Islet of Langerhans (tissue), 1 donor: ENCODE measurements around the gene G3BP2.

Experiments
- FAIRE-seq: peaks from one replicate; lab custom pipeline; 2011; peaks lifted over from hg19 to GRCh38; lab: Jason Lieb, UNC

Gene G3BP2

GRCh38 chr4:75637827-75638226, 35.4 kb downstream of the G3BP2 start:
- no peak for FAIRE-seq

GRCh38 chr4:75637176-75637575, 36.0 kb downstream of the G3BP2 start:
- FAIRE-seq = no peak

DNA sequence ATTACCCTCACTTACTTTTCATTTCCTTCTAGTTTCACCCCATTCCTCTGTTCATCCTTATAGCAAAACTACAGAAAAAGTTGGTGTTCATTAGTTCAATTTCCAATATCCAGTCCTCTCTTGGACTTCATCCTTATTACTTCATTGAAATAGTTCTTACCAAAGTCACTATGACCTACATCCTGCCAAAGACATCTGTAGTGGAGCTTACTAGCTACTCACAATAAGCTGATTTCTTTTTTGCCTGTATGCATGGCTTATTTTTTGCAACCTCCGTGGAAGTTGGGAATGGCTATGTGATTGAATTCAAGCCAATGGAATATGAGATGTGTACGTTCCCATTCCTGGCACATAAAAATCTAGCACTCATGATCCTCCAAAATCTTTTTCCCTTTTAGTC, 38.3 kb downstream of the G3BP2 start:
- FAIRE-seq = no peak

- no peak for FAIRE-seq
Observed at GRCh38 chr4:75634281-75634680, 38.9 kb downstream of the G3BP2 start.

DNA sequence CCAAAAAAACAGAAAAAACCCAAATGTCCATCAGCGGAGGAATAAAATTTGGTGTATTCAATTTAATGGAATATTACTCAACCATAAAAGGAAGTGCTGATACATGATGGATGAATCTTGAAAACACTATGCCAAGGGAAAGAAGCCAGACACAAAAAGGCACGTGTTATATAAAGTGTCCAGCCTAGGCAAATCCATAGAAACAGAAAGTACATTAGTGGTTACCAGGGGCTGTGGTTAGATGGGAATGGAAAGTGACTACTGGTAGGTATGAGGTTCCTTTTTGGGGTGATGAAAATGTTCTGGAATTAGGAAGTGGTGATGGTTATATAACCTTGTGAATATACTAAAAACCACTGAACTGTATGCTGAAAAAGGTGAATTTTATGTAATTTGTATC, 39.4 kb downstream of the G3BP2 start:
- no peak for FAIRE-seq

- no peak for FAIRE-seq
Observed at GRCh38 chr4:75630937-75631329, 42.3 kb downstream of the G3BP2 start.

- FAIRE-seq = no peak
Observed at GRCh38 chr4:75630174-75630936, 42.9 kb downstream of the G3BP2 start, which contains the start of gene CDKL2. Gene CDKL2 (minus strand): TSS chr4:75630528. CDS start chr4:75625988, 4,540 bp downstream.

DNA sequence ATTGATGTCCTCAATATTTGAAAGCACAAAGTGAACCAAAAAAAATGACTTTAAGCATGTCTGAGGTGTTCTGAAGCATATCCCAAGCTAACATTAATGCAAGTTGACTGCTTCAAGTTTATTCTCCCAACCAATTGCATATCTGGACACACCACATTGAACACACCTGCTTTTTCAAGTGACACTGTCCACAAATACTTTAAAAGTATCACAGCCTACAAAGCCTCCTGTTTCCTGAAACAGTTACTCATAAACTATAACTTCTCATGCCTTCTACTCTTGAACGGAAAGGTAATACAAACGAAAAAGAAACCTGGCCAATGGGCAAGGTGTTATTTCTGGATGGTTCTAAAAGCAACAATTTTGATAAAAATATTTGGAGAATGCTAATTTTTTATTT, 44.0 kb downstream of the G3BP2 start:
- no peak for FAIRE-seq

DNA sequence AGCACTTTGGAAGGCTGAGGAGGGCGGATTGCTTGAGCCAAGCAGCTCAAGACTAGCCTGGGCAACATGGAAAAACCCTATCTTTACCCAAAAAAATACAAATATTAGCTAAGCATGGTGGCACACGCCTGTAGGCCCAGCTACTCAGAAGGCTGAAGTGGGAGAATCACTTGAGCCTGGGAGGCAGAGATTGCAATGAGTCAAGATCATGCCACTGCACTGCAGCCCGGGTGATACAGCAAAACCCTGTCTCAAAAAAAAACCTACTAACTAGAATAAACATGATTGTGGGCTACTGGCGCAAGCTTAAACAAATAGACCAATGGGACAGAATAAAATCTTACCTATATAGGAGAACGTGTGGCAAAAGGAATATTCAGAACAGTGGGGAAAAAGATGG, 50.2 kb downstream of the G3BP2 start:
- no peak for FAIRE-seq

GRCh38 chr4:75621715-75622114, 51.5 kb downstream of the G3BP2 start:
- no peak for FAIRE-seq

GRCh38 chr4:75612306-75612705, 60.9 kb downstream of the G3BP2 start:
- no peak for FAIRE-seq

- no peak for FAIRE-seq
Observed at GRCh38 chr4:75605928-75606327, 67.3 kb downstream of the G3BP2 start.

DNA sequence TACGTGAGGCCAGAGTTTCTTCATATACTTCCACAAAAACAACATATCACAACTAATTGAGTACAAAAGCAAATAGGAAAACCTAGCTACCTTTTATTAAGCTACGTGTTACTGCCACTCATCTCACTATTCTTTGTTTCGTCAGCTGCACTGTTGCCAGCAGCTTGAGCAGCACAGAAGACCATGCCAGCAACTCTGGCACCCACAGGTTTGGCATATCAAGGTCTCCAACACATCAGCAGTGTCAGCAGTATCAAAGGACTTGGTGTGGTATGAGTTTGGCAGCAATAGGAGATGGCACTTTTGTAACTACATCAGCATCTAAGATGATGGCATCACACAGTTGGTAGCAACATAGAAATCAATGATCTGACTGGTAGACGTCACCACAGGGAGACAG, 73.6 kb downstream of the G3BP2 start:
- FAIRE-seq = no peak

DNA sequence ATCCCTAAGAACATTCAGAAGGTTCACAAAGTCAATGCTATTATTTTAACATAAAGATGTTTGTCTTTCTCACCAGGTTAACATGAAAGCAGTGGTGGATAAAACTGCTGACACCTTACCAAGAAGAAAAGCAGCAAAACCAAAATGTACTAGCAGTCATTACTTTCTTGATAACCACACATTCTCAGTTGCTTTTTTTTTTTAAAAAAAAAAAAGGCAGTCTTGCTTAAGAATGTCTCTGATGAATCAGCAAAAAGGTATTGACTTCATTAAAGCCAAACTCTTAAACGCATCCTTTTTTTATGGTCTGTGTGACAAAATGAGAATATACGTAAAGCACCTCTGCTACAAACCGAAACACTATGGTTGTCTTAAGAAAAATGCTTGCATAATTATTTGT, 74.8 kb downstream of the G3BP2 start:
- no peak for FAIRE-seq

DNA sequence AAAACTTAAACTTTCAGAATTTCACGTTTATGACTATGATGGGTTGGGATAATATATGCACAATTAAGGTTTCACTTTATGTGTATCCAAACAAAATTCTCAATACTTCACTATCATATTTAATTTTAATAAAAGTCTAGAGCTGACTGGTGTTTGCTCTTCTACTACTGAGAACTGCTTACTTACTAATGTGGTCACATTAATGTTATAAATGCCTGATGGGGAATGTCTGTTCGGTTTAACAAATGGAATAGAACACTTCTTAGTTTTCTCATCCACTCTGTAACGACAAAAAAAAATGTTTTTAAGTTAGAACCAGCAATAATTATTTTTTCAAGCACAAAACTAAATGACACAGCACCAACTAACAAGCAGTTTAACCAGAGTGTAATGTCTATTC, 77.2 kb downstream of the G3BP2 start:
- no peak for FAIRE-seq

DNA sequence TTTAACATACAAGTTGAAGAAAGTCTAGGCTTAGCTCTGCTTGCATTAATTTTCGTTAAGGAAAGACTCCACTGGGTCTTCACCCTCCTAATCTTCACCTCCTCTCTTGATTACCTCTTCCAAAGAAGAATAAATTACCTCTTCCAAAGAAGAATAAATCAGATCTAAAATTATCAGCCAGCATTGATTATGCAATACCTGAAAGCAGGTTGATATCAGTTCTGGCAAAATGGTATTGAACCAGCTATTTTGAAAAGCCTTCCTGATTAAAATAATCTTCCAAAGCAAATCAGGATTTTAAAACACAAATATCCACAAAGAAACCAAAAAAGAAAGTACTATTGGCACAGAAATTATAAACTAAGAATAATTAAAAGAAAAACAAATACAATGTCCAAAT, 79.8 kb downstream of the G3BP2 start:
- FAIRE-seq = no peak
